ENCODE data around the gene CTAG1B.
"Not testable (repeated sequence)": the region's sequence is repeated elsewhere in the genome, so short reads cannot be mapped to it uniquely, and the experiment has no call there.

Gene CTAG1B

DNA sequence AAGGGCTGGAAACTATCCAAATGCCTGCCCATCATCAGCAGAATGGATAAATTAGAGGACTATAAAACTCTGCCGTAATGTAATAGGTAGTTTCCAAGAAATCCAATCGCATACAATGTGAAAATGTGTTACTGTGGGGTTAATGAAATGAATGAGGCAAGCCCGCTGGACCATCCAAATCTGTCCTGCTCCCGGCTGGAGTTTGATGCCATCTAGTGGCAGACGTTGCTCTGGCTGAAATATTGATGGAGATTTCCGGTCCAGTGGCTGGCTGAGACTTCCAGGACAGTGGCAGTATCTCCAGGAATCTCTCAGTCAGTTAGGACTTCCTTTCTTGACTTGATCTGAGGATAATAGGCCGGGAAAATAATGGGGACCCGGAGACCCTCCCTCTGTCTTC is 36.1 kb downstream of the CTAG1B start:
- not testable (repeated sequence) for DNase-seq

DNA sequence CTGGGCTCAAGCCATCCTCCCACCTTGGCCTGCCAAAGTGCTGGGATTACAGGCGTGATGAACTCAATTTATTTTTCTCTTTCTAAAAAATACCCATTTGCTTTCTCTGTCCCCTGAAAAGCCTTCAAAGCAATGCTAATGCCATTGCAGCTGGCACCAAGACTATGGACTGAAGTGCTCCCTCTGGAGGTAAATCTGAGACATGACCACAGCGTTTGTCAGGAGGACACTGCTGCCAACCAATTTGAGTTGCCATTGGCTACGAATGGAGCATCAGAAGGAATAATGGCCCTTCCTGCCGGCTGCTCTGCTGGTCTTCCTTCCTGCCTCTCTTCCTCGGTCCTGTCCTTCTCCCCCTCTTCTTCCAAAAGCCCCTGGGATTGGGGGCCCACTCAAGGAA is 44.0 kb downstream of the CTAG1B start:
- not testable (repeated sequence) for DNase-seq

DNA sequence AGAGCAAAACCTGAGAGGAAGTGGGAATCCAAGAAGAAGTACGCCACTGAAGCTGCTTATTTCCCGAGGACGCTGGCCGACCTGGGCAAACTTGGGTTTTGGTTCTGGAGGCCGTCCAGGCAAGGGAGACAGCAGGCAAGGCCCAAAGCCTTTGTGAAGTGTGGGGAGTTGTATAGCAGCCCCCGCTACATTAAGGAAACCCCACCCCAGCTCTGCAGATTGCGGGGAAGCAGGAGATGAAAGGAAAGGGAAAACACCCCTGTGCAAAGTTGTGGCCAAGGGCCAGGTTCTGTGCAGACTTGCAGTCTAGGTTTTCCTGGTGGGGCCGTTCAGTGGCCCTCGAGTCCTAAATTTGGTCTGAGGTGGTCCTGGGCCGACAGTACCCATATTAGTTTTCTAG is 46.0 kb downstream of the CTAG1B start:
- DNase-seq: not testable (repeated sequence)

DNA sequence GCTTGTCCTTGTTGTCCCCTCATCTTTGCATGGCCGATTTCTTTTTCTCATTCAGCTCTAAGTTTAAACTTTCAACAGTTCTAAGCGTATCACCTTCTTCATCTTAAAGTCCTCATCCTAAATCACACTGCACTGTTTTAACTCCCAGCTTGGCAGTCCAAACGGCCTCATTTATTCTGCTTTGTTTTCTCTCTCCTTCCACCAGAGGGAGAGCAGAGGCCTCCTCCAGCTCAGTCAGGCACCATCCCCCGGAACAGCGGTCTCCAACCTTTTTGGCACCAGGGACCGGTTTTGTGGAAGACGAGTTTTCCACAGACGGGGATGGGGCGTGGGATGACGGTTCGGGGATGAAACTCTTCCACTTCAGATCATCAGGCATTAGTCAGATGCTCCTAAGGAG is 48.7 kb downstream of the CTAG1B start:
- DNase-seq: not testable (repeated sequence)
